ENCODE results near the gene ITGA4.
"Not testable (repeated sequence)": the region's sequence is repeated elsewhere in the genome, so short reads cannot be mapped to it uniquely, and the experiment has no call there.

The ITGA4 gene

DNA sequence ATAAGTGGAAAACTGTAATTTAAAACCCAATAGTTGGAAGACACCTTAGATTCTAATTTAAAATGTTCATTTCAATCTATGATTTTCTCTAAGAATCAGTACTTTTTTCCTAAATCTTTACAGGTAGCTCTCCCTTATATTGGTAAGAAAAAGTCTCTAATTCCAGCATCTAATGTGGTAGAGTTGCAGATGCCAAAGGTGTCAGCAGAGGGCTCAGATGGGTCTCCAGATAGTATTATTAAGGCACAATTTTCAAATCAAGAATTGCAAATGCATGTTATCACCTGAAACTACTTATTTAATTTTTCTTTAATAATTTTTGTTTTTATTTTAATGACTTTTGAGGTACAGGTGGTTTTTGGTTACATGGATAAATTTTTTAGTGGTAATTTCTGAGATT is 25.5 kb upstream of the ITGA4 start:
- peaks cover 18% of the 10 kb centered on the region for H3K4me1 ChIP-seq
- no peaks in the 10 kb centered on the region for H4K20me1 ChIP-seq
- no peak overlapping the region for H3K27ac ChIP-seq
- peaks cover 41% of the 10 kb centered on the region for H3K9me3 ChIP-seq
- H3K36me3 ChIP-seq = no peaks in the 10 kb centered on the region
- no peak for TF ChIP-seq Cebpa-rat (IDR thresholded peaks at IDR 0.05)
- H3K9ac ChIP-seq = no peak overlapping the region
- H3K4me2 ChIP-seq = no peak overlapping the region
- no peak overlapping the region for H3K4me3 ChIP-seq
- H3K27me3 ChIP-seq = no peaks in the 10 kb centered on the region

DNA sequence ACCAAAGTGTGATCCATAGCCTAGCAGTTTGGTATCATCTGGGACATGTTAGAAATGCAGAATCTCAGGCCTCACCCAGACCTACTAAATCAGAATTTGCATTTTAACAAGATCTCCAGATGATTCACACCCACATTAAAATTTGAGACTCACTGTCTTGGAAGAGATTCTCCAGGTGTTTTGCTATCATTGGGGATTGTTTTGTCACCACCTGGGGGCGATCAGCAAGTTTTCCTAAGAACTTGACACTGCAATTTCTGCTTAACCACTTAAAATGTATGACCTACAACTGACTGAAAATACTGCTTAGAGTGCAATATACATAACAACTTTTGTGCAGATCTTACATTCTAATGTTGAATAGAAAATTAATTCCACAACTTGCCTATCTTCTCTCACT is 18.9 kb upstream of the ITGA4 start:
- Histone ChIP-seq H3K9ac (no peak overlapping the region), H4K20me1 (no peaks in the 10 kb centered on the region), H3K36me3 (no peaks in the 10 kb centered on the region), H3K4me2 (no peak overlapping the region; the same call in 1 of the 2 replicates), H3K27me3 (no peaks in the 10 kb centered on the region), H3K4me3 (no peak overlapping the region), H3K27ac (no peak overlapping the region), H3K4me1 (peaks cover 22% of the 10 kb centered on the region), H3K9me3 (peaks cover 23% of the 10 kb centered on the region)
- TF ChIP-seq Cebpa-rat (IDR thresholded peaks at IDR 0.05) = no peak

DNA sequence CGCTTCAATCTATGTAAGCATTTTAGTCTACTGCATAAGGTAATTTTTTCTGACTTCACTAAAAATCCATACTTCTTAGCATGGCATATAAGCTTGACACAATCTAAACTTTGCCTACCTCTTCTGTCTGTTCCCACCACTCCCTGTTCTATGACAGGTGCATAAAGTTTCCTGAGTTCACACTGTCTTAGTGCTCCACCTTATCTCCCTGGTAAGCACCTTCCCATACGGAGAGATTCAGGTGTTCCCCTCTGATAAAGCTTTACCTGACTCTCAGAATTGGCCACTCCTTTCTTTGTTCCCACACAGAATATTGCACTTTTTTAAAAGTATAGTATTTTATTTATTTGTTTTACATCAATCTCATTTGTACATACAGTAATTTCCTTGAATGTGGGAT is 16.8 kb upstream of the ITGA4 start:
- Histone ChIP-seq H3K4me2 (no peak overlapping the region), H3K9me3 (peaks cover 2% of the 10 kb centered on the region), H3K4me1 (peaks cover 42% of the 10 kb centered on the region), H3K27me3 (no peaks in the 10 kb centered on the region), H3K36me3 (no peaks in the 10 kb centered on the region), H4K20me1 (no peaks in the 10 kb centered on the region), H3K27ac (no peak overlapping the region), H3K9ac (no peak overlapping the region), H3K4me3 (no peak overlapping the region)
- no peak for TF ChIP-seq Cebpa-rat (IDR thresholded peaks at IDR 0.05)

DNA sequence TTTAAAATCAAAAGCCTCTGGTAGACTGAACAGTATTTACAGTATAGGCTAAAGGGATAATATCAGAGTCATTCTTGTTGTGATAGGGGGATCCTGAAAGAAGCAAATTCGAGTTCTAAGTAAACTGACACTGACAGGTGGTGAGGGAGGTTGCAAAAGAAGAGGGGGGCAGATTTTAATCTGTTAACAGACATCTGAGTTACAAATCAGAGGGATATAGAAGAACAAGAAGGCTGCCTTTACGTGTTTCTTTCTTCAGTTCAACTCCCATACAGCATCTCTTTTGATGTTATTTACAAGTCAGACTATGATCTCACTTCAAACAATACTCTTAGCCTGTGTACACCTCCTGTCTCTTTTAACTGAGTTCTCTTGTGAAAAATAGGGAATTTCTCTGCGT is 16.3 kb upstream of the ITGA4 start:
- H3K27ac ChIP-seq = no peak overlapping the region
- no peaks in the 10 kb centered on the region for H3K27me3 ChIP-seq
- H3K4me3 ChIP-seq = no peak overlapping the region
- H4K20me1 ChIP-seq = no peaks in the 10 kb centered on the region
- no peak overlapping the region for H3K9ac ChIP-seq
- no peak for TF ChIP-seq Cebpa-rat (IDR thresholded peaks at IDR 0.05)
- H3K9me3 ChIP-seq = no peaks in the 10 kb centered on the region
- peaks cover 42% of the 10 kb centered on the region for H3K4me1 ChIP-seq
- H3K36me3 ChIP-seq = no peaks in the 10 kb centered on the region
- H3K4me2 ChIP-seq = no peak overlapping the region

DNA sequence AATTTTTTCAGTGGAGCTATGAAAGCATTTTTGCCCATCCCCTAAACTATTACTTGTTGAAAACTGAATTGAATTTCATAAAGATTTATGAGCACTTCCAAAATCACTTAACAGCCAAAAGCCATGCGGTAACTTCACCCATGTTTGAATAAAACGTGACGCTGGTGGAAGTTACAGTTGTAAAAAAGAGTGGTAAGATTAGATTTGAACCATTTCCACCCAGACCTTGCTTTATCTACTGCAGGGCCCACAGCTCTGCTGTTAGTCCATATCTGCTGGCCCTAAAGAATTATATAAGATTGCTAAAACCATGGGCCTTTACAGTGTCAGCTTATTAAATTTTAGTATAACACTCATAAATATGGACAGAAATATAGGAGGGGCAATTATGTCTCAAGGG is 15.5 kb upstream of the ITGA4 start:
- H4K20me1 ChIP-seq = no peaks in the 10 kb centered on the region
- no peaks in the 10 kb centered on the region for H3K36me3 ChIP-seq
- no peaks in the 10 kb centered on the region for H3K27me3 ChIP-seq
- H3K9ac ChIP-seq = no peak overlapping the region
- TF ChIP-seq Cebpa-rat (IDR thresholded peaks at IDR 0.05) = no peak
- H3K4me3 ChIP-seq = no peak overlapping the region
- H3K27ac ChIP-seq = no peak overlapping the region
- peaks cover 42% of the 10 kb centered on the region for H3K4me1 ChIP-seq
- no peaks in the 10 kb centered on the region for H3K9me3 ChIP-seq
- H3K4me2 ChIP-seq = no peak overlapping the region

DNA sequence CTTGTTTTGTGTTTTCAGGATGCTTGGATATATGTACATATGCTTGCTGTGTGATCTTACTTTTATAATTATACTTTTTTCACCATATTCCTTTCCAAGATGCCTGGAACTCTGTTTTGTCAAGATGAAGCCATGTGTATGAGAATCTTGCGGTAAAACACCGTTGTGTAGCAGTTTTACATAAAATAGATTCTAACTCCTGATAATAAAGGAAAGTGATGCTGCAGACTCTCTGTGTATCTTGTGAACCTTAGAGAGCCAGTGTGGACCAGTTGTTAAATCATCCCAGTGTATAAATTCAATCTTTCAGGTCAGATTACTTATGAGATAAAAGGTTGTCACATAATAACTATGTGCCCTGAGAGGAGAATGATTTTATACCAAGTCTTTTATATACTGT is 12.5 kb upstream of the ITGA4 start:
- no peaks in the 10 kb centered on the region for H3K36me3 ChIP-seq
- no peak overlapping the region for H3K9ac ChIP-seq
- no peak for TF ChIP-seq Cebpa-rat (IDR thresholded peaks at IDR 0.05)
- H3K27me3 ChIP-seq = no peaks in the 10 kb centered on the region
- H3K4me3 ChIP-seq = no peak overlapping the region
- H3K9me3 ChIP-seq = peaks cover 8% of the 10 kb centered on the region; the same call in 1 of the 2 replicates
- H4K20me1 ChIP-seq = no peaks in the 10 kb centered on the region
- H3K4me2 ChIP-seq = peak overlapping the region; percentile 58
- peak overlapping the region; percentile 67; the same call in 1 of the 2 replicates for H3K27ac ChIP-seq
- H3K4me1 ChIP-seq = peaks cover 25% of the 10 kb centered on the region

DNA sequence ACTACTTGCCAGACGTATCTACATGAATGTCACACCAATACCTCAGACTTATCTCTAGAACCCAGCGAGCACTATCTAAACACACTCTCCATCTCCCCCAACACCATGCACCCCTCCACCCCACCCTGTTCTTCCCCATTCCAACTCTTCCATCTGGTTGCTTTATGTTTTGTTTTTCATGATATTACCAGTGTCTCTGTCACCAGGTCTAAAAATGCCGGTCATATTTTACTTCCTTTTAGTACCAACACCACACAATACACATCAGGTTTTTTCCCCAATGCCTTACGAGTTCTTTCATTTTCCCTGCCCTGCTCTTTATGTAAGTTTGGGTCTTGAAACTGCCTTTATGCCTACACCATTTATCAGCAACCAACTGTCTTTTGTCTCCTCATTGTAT is 10.2 kb upstream of the ITGA4 start:
- Histone ChIP-seq H3K9me3 (peaks cover 8% of the 10 kb centered on the region; the same call in 1 of the 2 replicates), H3K4me3 (no peak overlapping the region), H3K27me3 (no peaks in the 10 kb centered on the region), H3K27ac (no peak overlapping the region), H3K4me1 (peaks cover 25% of the 10 kb centered on the region), H3K36me3 (no peaks in the 10 kb centered on the region), H3K4me2 (peak overlapping the region; percentile 2; the same call in 1 of the 2 replicates), H3K9ac (no peak overlapping the region), H4K20me1 (no peaks in the 10 kb centered on the region)
- no peak for TF ChIP-seq Cebpa-rat (IDR thresholded peaks at IDR 0.05)

DNA sequence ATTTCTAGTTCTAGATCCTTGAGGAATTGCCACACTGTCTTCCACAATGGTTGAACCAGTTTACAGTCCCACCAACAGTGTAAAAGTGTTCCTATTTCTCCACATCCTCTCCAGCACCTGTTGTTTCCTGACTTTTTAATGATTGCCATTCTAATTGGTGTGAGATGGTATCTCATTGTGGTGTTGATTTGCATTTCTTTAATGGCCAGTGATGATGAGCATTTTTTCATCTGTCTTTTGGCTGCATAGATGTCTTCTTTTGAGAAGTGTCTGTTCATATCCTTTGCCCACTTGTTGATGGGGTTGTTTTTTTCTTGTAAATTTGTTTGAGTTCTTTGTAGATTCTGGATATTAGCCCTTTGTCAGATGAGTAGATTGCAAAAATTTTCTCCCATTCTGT is 7.9 kb upstream of the ITGA4 start:
- not testable (repeated sequence) for H3K4me3 ChIP-seq, H3K36me3 ChIP-seq, H3K27me3 ChIP-seq, H4K20me1 ChIP-seq, H3K4me2 ChIP-seq, H3K27ac ChIP-seq, H3K9me3 ChIP-seq, H3K9ac ChIP-seq
- peaks cover 22% of the 10 kb centered on the region for H3K4me1 ChIP-seq

DNA sequence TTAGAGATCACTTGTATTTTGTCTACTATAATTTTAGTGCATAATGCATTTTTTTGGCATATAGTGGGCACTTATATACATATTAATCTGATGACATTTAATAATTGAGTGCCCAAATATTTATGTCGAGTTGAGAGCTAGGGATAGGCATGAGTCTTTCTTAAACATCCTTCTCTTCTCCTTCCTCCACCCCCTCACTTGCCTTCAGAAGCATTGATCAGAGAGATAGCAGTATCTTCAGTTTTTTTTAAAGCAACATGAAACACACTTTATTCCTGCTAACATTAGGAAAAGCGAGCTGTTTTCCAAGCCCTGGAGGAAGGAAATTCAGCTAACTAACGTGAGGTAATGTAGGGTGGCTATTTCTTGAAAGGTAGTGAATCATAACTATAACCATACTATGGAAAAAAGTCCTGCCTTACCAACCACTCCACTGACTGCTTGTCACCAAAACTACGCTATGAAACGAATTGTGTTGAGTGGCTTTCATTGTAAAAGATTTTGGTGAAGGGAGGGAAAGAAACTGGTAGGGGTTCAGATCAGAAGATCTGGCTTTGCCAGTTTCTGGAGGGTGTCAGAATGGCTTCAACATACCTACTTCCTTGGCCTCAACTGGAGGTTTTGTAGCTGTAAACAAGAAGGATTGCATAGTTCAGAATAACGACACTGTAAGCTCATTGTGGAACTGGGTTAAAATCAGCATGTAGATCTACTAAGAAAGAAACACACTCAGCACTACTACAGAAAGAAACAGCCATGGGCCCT is 2.3 kb upstream of the ITGA4 start:
- Histone ChIP-seq H3K36me3 (0 out of 2 replicates have a peak, but pooled peaks cover 4% of the 10 kb centered on the region), H3K27me3 (no peaks in the 10 kb centered on the region), H3K4me2 (peak overlapping the region; percentile 95), H3K9ac (peak overlapping the region; percentile 99), H4K20me1 (no peaks in the 10 kb centered on the region), H3K9me3 (no peaks in the 10 kb centered on the region), H3K4me3 (peak overlapping the region; percentile 82; the same call in 1 of the 2 replicates), H3K27ac (peak overlapping the region; percentile 99), H3K4me1 (peaks cover 35% of the 10 kb centered on the region)
- TF ChIP-seq Cebpa-rat (IDR thresholded peaks at IDR 0.05) = no peak

DNA sequence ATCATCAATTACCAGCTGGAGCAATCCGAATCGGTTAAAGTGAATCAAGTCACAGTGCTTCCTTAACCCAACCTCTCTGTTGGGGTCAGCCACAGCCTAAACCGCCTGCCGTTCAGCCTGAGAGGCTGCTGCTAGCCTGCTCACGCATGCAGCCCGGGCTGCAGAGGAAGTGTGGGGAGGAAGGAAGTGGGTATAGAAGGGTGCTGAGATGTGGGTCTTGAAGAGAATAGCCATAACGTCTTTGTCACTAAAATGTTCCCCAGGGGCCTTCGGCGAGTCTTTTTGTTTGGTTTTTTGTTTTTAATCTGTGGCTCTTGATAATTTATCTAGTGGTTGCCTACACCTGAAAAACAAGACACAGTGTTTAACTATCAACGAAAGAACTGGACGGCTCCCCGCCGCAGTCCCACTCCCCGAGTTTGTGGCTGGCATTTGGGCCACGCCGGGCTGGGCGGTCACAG is 496 bp upstream of the ITGA4 start:
- H4K20me1 ChIP-seq = peaks cover 10% of the 10 kb centered on the region
- H3K27ac ChIP-seq = peak overlapping the region; percentile 99
- H3K4me1 ChIP-seq = peaks cover 35% of the 10 kb centered on the region
- peak overlapping the region; percentile 99 for H3K9ac ChIP-seq
- peak overlapping the region; percentile 82 for H3K4me3 ChIP-seq
- no peak for TF ChIP-seq Cebpa-rat (IDR thresholded peaks at IDR 0.05)
- H3K4me2 ChIP-seq = peak overlapping the region; percentile 95
- no peaks in the 10 kb centered on the region for H3K27me3 ChIP-seq
- no peaks in the 10 kb centered on the region for H3K9me3 ChIP-seq
- H3K36me3 ChIP-seq = peaks cover 11% of the 10 kb centered on the region; the same call in 1 of the 2 replicates
